ENCODE measurements around the gene SPTBN4.

DNA sequence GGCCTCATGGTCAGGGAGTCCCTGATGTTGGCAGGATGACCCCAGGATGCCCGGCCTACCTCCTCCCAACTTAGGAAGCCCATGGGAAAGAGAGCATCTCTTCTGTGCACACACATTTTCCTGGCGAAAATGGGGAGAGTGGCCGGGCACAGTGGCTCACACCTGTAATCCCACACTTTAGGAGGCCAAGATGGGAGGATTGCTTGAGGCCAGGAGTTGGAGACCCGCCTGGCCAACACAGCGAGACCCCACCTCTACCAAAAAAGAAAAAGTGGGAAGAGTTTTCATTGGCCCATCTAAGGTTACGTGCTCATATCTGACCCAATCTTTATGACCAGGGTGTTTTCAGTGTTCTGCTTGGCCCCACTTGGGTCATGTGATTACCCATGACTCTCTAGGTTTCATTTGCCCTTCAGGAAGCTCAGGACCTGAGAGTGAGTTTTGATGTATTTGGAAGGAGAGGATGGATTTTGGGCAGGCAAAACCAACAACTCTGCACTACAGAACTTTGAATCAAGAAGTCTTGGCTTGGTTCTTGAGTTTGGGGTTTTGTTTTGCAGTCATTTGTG, 76.3 kb downstream of the SPTBN4 start:
- TF ChIP-seq, protein P1, sequence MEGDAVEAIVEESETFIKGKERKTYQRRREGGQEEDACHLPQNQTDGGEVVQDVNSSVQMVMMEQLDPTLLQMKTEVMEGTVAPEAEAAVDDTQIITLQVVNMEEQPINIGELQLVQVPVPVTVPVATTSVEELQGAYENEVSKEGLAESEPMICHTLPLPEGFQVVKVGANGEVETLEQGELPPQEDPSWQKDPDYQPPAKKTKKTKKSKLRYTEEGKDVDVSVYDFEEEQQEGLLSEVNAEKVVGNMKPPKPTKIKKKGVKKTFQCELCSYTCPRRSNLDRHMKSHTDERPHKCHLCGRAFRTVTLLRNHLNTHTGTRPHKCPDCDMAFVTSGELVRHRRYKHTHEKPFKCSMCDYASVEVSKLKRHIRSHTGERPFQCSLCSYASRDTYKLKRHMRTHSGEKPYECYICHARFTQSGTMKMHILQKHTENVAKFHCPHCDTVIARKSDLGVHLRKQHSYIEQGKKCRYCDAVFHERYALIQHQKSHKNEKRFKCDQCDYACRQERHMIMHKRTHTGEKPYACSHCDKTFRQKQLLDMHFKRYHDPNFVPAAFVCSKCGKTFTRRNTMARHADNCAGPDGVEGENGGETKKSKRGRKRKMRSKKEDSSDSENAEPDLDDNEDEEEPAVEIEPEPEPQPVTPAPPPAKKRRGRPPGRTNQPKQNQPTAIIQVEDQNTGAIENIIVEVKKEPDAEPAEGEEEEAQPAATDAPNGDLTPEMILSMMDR (IDR thresholded peaks at IDR 0.05), result no peak
- no peak for TF ChIP-seq POLR2A (IDR thresholded peaks at IDR 0.05)

All from Peyer's patch (tissue), 4 donors.